ENCODE results near the gene CHD1L. TPM values are rescaled to one million over a fixed set of nuclear protein-coding genes. Genes with fewer than 3 reads are reported as not detected.

CHD1L gene
- total RNA-seq, 1 experiment from 2014 or later: 71.7 TPM

DNA sequence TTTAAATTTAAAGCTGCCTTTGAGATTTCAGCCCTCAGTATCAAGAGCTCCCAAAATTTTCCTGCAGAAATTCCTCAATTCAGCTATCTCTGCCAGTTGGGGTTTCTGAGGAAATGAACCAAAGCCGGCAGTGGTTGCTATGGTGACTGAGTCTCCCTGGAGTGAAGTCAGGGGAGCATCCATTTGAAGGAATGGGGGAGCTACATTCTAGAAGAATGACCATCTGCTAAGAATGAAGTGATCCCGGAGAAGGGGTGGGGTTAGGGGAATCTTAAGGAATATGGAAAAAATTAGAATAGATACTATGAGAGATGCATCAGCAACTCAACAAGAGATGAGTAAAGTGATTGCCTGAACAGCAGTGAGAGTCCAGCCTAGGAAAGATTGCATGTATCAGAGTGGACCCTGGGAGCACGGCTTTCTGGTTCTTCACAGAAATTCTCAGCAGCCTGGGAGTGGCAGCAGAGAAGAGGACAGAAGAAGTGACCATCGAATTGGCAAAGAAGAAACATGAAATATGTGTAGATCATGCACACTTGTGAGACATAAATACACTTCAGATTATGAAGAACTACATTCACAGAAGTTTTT is 94.7 kb downstream of the CHD1L start:
- no peaks in the 10 kb centered on the region for H3K27me3 ChIP-seq (ENCODE audit: control insufficient read depth, insufficient read depth, low read length)
- H3K36me3 ChIP-seq (replicated peaks; ENCODE audit: control insufficient read depth, insufficient read depth, low read length): no peaks in the 10 kb centered on the region
- no peak overlapping the region for H3K4me3 ChIP-seq (ENCODE audit: insufficient read depth, low read depth, low read length)
- DNase-seq: peak; percentile 61

- Histone ChIP-seq H3K4me3 (ENCODE audit: insufficient read depth, low read depth, low read length) (no peak overlapping the region), H3K27me3 (ENCODE audit: control insufficient read depth, insufficient read depth, low read length) (no peaks in the 10 kb centered on the region), H3K36me3 (replicated peaks; ENCODE audit: control insufficient read depth, insufficient read depth, low read length) (no peaks in the 10 kb centered on the region)
- no peak for DNase-seq
Measured at GRCh38 chr1:147338571-147338970, 96.1 kb downstream of the CHD1L start.

GRCh38 chr1:147341246-147341645 is 98.8 kb downstream of the CHD1L start:
- DNase-seq: no peak
- no peak overlapping the region for H3K4me3 ChIP-seq (ENCODE audit: insufficient read depth, low read depth, low read length)
- no peaks in the 10 kb centered on the region for H3K27me3 ChIP-seq (ENCODE audit: control insufficient read depth, insufficient read depth, low read length)
- H3K36me3 ChIP-seq (replicated peaks; ENCODE audit: control insufficient read depth, insufficient read depth, low read length): no peaks in the 10 kb centered on the region

Other genes starting within 250 kb of the CHD1L start
- gene PRKAB2, start 70.2 kb upstream of the CHD1L start, total RNA-seq (2014; rRNA removed; shearing (Covaris generic)): 36.0 and 46.0 TPM in 2 replicates
- gene FMO5, start 17.3 kb upstream of the CHD1L start, total RNA-seq (2014; rRNA removed; shearing (Covaris generic)): 5.0 and 6.3 TPM in 2 replicates